ENCODE measurements around the gene UBTF.

GRCh38 chr17:44202756-44203155 is 16.7 kb downstream of the UBTF start:
- TF ChIP-seq CTCF (IDR thresholded peaks at IDR 0.05; ENCODE audit: low read length) (no peak), EZH2phosphoT487 (IDR thresholded peaks at IDR 0.05; ENCODE audit: low read length) (no peak), EZH2 (optimal IDR thresholded peaks at IDR 0.05; ENCODE audit: low read depth, low read length) (no peak)

Data from MM.1S (cell line).